Midbrain (tissue), 1 donor: Measurements from ENCODE around the gene KRT40.
A peak's percentile ranks its signal among the peaks of the same experiment; 100 is the strongest.

Source experiments
- DNase-seq: peaks from one replicate; lab custom pipeline; 2025; lab: John Stamatoyannopoulos, UW

Gene KRT40

DNA sequence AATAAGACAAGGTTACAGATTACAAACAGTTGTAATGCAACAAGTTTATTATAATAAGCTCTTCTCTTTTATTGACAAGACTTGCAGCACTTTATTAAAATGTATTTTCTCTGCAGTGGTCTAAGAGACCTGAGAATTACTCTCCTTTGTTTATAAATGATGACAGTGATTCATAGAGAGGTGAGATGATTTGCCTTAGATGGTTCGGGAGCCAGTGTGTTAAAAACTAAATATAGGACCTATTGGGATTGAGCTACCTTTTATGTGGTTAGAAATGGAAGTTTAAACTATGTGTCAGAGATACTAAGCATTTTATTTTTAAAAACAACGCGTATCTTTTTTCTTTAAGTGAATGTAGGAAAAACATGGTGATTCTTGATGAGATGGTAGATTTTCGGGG is 12.7 kb upstream of the KRT40 start:
- no peak for DNase-seq

DNA sequence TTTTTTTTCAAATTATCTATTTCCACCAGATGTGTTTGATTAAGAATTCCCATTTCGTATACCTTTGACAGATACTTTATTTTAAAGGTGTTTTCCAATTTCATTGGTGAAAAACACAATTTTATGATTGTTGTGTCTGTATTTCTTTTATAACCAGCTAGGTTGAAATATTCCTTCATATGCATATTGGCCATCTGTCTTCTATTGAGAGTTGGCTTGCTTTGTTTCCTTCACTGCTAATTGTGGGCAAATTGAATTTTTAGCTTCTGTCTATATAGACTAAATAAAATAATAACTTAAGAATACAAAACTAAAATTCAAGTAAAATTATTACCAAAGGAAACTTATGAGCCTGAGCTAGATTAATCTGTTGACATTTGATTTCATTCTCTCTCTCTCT is 11.0 kb upstream of the KRT40 start:
- no peak for DNase-seq

DNA sequence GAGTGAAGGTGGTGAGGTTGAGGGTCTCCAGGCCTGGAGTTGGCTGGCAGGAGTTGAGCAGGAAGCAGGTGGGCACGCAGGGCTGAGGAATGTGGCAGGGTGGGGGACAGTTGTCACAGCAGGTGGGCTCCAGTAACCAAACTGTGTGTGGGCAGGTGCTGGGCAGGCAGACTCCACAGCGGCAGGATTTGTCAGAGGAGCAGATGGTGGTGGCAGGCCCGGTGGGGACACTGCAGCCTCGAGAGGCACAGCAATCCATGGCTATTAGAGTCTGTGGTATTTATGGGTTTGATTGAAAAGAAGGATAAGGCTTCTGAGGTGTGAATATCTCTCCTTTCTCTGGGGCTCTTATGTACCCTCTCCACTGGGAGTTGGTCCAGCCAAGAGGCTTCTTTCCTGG is 9.7 kb upstream of the KRT40 start, which contains the start of gene KRTAP3-3:
TSS of gene KRTAP3-3 (minus strand) at position 326 of the 400 bp plus-strand sequence. CDS start at position 259, 67 bp downstream.
- DNase-seq = no peak

DNA sequence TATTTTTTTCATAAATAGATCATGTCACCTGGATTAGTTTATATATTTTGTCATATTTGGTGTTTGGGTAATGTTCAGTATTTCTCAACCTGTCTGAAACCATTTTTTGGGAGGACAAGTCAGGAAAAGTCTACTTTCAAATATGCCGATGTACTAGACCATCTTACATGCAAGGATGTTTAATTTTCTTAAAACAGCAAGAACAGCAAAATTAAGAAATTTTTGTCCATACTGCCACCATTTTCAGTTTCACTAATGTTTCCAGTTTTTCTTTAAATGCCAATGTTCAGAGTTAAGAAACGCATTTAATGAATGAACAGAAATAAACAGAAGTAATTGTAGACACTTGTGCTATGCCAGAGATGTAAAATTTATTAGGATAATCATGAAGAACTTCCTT is 9.0 kb upstream of the KRT40 start:
- DNase-seq = no peak

DNA sequence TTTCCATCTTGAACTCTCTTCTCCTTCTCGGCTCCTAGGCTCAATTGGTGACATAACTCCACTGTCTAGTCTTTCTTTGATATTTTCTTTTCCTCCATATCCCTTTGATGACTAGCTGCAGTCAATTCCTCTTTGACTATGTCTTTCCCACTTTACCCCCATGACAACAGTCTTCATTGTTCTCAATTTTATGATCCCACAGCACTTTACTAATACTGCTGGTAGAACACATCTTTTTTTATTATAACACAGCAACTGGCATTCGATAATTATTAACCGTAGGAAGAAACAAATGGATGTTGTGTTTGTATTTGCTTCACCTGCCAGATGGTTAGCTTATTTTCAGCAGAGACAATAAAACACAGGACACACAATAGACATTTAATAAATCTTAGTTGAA is 8.5 kb upstream of the KRT40 start:
- DNase-seq = no peak

DNA sequence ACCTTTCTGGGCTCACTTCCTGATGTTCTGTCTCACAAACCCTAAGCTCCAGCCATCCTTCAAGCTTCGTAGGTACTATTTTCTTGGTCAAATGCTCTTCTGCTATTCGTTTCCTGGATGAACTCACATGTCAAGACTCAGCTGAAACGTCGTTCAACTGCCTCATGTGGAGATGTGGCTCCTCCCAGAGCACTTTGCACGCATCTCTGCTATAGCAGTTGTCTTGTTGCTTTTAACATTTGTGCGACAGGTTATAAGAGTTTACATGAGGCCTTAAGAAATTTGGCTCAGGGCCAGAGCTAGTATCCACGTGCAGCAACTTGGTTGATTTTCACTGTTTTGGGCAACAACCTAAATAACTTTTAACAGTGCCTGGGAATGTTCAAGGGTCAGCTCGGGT is 2.8 kb upstream of the KRT40 start:
- DNase-seq = no peak

DNA sequence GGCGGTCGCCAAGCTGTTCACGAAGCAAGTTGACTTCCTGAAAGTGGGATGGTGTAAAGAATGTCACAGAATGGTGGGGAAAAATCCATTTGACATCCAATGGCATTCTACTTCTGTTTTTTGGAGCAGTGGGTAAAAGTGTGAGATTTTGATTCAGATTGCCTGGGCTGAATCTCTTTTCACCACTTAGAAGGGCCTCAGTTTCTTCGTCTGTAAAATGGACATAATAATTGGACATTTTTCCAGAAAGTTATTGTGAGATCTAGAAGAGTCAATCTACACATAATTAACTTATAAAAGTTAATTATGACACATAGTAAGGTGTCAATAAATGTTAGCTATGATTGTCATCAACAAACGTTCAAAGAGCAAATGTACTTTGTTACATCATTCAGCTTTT is 3.0 kb downstream of the KRT40 start:
- no peak for DNase-seq

DNA sequence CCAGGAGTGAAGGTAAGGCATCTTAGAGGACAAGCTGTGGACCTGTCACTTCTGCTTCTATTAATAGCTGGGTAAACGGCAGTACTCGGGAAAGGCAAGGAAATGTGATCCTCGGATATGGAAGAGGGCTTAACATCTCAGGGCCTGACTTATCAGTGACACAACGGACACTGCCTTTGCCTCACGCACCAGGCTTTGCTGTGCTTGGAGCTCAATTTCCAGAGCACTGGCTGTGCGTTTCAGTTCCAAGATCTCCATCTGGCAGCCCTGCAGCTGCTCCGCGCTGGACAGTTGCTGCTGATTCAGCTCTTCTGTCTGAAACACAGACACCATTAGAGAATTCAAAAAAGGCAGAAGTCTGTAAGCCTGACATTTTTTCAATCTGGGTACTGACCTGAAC is 3.5 kb downstream of the KRT40 start:
- peak; percentile 27 for DNase-seq

DNA sequence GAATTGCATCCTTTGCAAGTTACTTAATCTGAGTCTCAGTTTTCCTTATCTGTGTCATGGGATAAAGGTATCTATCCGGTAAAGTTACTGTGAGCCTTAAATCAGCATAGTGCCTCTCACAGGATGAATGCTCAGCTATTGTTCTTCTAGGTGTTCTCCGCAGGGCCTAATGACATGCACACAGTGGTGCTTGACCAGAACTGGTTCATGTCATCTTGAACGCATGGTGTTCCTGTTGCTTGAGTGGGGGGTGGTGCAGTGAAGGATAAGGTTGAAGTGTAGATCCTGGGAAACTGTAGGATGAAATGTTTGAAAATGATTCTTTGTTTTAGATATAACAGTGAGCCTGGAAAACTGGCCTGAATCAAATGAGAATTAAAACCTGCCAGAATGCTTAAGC is 4.0 kb downstream of the KRT40 start:
- DNase-seq = no peak

DNA sequence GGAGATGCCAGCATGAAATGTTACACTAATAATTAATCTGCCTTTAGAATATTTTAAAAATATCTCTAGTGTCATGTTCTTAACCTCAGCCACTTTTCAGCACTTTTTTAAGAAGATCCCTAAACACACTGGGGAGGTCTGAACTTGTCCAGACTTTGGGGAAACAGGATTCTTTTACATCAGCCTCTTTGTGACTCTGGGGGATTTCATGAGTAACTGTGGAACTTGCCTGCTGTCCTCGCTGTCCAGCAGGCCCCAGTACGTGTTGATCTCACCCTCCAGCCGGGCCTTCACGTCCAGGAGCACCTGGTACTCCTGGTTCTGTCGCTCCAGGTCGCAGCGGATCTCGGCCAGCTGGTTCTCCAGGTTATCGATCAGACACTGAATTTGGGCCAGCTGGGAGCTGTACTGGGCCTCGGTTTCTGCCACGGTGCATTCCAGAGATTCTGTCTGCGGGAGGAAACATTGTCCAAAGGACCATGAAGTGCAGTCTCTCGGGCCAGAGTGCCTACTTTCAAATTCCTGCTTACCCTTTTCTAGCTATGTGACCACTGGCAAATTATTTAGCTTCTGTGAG is 5.5 kb downstream of the KRT40 start:
- DNase-seq = no peak

DNA sequence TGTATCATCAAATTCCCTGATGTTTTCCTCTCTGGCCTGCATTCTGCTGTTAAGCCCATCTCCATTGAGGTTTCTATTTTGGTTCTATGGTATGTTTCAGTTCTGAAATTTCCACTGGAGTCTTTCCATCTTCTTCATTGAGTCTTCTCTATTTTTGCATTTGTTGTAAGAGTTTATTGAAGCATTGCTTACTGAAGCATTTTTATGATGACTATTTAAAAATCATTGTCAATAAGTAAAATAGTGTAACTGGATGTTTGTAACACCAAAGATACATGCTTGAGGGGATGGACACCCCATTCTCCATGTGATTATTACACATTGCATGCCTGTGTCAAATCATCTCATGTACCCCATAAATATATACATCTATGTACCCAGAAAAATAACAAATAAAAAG is 8.6 kb downstream of the KRT40 start:
- DNase-seq = no peak

DNA sequence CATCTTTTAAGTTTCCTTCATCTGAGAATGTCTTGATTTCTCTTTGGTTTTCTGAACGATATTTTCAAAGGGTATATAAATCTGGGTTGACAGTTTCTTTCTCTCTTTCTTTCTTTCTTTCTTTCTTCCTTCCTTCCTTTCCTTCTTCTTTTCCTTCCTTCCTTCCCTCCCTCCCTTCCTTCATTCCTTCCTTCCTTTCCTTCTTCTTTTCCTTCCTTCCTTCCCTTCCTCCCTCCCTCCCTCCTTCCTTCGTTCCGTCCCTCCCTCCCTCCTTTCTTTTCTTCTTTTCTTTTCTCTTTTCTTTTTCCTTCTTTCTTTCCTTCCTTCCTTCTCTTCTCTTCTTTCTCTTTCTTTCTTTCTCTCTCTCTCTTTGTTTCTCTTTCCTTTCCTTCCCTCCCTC is 9.8 kb downstream of the KRT40 start:
- no peak for DNase-seq

DNA sequence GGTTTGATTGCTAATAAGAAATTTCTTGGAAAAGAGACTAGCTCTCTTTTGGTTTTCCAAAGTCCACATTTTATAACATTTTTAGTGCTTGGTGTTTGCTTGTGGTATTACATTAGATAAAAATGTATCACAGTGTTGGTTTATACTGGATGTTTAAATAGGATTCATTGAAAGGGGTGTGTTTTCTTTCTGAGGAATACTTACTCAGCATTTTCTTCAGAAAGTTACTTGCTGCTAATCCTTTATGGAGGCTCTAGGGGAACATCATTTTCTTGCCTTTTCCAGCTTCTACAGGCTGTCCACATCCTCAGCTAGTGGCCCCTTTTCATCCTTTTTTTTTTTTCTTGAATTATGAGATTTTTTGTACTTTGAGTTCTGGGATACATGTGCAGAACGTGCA is 16.5 kb downstream of the KRT40 start:
- DNase-seq = no peak

DNA sequence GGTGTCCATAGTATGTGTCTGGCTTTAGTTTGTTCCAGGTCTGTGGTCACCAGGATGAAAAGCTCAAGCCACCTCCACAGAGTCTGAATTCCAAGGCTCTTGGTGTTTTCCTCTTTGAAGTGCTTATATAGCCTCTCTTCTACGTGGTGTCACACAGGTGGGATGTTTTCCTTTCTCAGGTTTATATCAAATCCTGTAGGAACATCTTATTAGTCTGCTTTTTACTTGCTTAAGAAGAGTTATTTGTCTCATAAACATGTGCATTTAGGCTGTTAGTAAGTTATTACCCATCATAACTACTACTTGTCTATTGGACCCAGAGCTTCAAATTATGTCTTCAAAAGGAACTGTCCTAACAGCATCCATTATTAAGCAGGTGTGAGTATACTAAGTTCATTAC is 17.3 kb downstream of the KRT40 start, which contains the start of gene KRT39:
TSS of gene KRT39 (minus strand) at position 101 of the 400 bp plus-strand sequence. CDS start at position 9, 92 bp downstream.
- no peak for DNase-seq

DNA sequence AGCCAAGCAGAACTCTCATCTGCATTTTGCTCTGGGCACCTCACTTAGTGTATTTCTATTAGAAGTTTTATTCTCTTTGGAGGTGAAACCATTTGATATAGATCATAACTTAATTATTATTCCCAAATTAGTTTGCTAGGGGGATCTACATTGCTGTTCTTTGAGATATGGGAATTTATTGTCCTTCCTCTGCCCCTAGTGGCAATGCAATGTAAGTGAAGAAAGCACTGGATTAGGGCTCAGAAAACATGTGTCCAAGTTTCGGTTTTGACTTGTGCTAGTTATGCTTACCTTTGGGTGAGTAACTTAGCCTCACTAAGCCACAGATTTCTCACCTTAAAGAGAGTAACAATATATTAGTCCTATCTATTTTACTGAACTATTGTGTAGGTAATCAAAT is 20.3 kb downstream of the KRT40 start:
- DNase-seq = no peak

DNA sequence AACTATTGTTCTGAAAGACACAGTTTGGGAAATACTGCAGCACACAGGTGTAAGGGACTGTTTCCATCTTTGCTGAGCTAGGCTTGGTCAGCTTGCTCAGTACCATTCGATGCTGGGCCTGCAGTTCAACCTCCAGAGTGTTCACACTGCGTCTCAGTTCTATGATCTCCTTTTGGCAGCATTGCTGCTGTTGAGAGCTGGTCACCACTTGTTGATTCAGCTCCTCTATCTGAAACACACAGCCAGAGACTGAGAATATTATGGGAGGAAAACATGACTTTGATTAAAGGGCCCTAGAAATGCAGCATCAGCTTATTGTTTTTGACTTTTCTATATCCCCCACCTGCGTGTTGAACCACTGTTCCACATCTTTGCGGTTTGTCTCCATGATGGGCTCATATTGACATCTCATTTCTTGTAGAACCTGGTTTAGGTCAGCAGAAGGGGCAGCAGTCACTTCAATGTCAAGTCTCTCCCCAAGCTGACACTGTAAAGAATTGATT is 22.0 kb downstream of the KRT40 start:
- DNase-seq = no peak

DNA sequence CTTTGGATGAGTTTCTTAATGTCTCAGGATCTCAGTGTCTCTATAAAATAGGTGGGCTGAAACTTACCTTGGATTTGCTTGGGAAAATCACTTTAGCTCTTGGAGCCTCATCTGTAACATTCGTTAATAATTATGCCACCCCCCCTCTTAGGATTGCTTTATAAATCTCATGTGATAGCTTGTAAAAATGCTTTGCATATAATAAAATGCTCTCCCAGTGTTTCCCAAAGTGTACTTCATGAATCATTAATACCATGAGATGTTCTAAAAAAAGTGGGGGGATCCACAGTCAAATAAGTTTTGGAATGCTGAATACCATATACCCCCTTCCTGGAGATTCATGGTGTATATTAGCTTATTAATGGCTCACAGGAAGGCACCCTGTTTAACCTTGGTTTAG is 22.5 kb downstream of the KRT40 start:
- DNase-seq = no peak

DNA sequence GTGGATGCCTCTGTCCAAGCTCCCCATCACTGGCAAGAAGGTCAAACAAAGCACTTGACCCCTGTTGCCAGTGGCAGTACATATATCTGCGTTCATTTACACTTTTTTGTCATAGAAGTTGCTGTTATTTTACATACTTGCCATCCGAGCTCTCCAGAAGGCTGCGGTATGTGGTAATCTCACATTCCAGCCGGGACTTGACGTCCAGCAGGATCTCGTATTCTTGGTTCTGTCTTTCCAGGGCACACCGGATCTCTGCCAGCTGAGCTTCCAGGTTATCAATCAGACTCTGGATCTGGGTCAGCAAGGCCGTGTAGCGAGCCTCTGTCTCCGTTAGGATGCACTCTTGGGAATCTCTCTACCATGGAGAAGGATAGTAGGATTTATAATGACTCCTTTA is 24.0 kb downstream of the KRT40 start:
- no peak for DNase-seq

DNA sequence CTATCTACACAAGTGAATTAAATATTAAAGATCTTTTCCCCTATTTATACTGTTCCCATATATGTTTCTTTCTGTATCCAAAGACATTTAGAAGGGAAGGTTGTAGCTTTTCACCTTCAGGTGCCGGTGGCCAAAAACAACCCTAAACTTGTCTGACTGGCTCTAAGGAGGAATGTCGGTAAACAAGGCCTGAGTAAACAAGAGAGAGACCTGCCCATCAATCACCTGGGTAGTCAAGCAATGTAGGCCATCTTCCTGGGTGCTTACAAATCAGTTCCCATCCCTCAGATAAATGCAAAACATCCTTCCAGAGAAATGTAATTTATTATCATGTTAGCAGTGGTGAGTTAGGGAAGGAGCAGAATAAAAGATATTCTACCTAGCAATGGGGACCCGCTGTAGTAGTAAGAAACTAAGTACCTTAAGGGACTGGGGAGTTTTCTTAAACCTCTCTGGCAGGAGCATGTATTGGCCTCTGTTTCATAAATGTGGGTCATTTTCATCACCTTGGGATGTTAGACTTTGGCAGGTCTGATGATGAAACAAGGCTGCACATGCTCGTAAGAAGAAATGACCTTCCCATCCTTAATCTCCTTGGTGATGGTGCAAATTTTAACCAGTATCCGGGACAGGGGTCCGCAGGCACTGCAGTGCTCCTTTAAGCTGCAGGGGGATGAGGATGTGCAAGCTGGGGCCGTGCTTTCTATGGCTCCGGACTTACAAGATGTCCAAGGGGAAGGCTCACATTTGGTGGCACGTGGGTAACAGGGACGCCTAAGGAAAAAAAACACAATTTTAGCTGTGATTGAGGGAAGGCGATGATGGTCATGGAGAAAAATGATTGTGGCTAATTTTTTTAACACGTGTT is 25.8 kb downstream of the KRT40 start:
- DNase-seq = no peak

DNA sequence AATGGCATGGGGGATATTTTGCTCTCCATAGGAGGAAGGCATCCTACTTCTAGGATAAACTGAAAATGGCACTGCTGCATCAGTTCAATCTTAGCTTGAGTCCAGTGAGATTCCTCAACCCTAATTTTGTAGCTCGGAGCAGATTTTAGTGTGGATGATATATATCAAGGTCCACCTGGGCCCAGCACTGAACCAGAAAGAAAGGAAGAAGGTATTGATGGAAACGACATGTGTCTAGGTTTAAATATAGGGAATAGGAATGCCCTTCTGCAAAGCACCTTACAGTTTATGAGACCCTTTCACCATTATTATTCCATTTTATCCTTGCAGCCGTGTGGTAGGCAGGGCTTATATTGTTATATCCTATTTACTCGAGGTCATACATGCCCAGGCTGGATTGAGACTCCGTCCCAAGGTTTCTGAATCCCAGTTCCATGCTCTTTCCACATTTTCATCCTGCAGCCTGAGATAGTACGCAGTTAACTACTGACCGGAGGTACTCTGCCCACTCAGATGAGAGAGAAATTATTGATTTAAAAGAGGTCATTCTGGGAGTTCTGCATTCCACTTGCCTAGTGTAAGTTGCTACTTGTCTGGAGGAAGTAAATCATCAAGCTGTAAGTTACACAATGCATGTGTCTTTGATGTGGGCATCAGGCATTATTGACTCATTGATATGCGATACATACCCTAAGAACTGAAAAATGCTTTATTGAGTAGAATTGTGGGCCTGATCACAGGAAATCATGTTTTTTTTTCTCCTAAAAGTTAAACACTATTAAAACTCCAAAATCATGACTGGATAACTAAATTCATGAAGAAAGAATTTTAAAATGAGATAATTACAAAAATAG is 27.5 kb downstream of the KRT40 start:
- DNase-seq = no peak

DNA sequence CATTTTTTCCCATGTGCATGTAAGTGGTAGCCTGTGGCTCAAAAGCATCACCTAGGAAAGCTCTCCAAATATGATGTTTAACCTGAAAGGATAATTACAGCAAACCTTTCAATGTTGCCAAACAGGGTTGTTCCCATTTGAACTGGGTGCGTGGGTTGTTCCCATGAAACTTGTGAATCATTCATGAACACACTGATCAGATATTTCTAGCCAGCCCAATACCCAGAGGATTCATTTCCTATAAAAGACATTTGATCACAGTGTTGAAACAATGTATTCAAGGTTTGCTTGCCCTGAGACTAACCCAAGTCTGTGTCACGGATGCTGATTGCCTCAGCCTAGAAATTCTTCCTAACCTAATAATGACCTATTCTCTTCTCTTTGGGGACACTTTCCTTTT is 30.2 kb downstream of the KRT40 start:
- no peak for DNase-seq

DNA sequence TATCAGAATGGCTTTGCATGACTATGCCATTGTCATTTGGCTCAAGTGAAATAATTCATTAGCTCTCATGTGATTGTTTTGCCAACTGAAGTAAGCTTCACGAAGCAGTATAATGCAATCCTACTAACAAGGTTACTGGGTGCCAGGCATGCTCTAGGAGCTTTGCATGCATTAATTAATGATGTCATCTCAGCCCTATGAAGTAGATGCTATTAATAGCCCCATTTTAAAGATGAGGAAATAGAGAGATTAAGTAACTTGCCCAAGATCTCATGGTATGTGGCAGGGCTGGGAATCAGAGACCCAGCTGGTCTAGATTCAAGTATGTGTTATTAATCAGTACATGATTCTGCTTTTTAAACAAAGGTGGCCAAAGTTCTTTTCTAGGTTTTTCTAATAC is 31.5 kb downstream of the KRT40 start:
- DNase-seq = no peak
